ENCODE results near the gene RNU1-4.
"Not testable (repeated sequence)": the region's sequence is repeated elsewhere in the genome, so short reads cannot be mapped to it uniquely, and the experiment has no call there.

The RNU1-4 gene

GRCh38 chr1:16707130-16708093, 32.9 kb upstream of the RNU1-4 start:
- not testable (repeated sequence) for H3K36me3 ChIP-seq (replicated peaks; ENCODE audit: low read depth, low read length); H3K4me1 ChIP-seq (ENCODE audit: low read length); H3K79me2 ChIP-seq (ENCODE audit: low read length); H3K4me2 ChIP-seq (ENCODE audit: low read length); H2AFZ ChIP-seq (ENCODE audit: low read depth, low read length); H3K27me3 ChIP-seq (ENCODE audit: low read depth, low read length); H3K4me3 ChIP-seq (ENCODE audit: low read length); H3K9ac ChIP-seq (ENCODE audit: low read length); H3K9me3 ChIP-seq (ENCODE audit: insufficient read depth, low read length); H3K27ac ChIP-seq (ENCODE audit: low read length); H4K20me1 ChIP-seq (ENCODE audit: insufficient read depth, low read length)

GRCh38 chr1:16708704-16709103, 31.6 kb upstream of the RNU1-4 start:
- not testable (repeated sequence) for H3K27ac ChIP-seq (ENCODE audit: low read length); H3K9me3 ChIP-seq (ENCODE audit: insufficient read depth, low read length); H3K4me1 ChIP-seq (ENCODE audit: low read length); H3K4me3 ChIP-seq (ENCODE audit: low read length); H3K79me2 ChIP-seq (ENCODE audit: low read length); H3K4me2 ChIP-seq (ENCODE audit: low read length); H4K20me1 ChIP-seq (ENCODE audit: insufficient read depth, low read length); H3K27me3 ChIP-seq (ENCODE audit: low read depth, low read length); H3K36me3 ChIP-seq (replicated peaks; ENCODE audit: low read depth, low read length); H2AFZ ChIP-seq (ENCODE audit: low read depth, low read length); H3K9ac ChIP-seq (ENCODE audit: low read length)

- H3K27me3 ChIP-seq (ENCODE audit: low read depth, low read length); H2AFZ ChIP-seq (ENCODE audit: low read depth, low read length); H3K4me1 ChIP-seq (ENCODE audit: low read length); H4K20me1 ChIP-seq (ENCODE audit: insufficient read depth, low read length); H3K27ac ChIP-seq (ENCODE audit: low read length); H3K79me2 ChIP-seq (ENCODE audit: low read length); H3K36me3 ChIP-seq (replicated peaks; ENCODE audit: low read depth, low read length); H3K9ac ChIP-seq (ENCODE audit: low read length); H3K9me3 ChIP-seq (ENCODE audit: insufficient read depth, low read length); H3K4me3 ChIP-seq (ENCODE audit: low read length); H3K4me2 ChIP-seq (ENCODE audit: low read length): not testable (repeated sequence)
Observed at GRCh38 chr1:16709659-16710087, 30.6 kb upstream of the RNU1-4 start.

- H3K27ac ChIP-seq (ENCODE audit: low read length); H3K79me2 ChIP-seq (ENCODE audit: low read length); H3K4me2 ChIP-seq (ENCODE audit: low read length): not testable (repeated sequence)
Observed at GRCh38 chr1:16710618-16711017, 29.7 kb upstream of the RNU1-4 start.

GRCh38 chr1:16712131-16712530, 28.2 kb upstream of the RNU1-4 start:
- not testable (repeated sequence) for H3K4me2 ChIP-seq (ENCODE audit: low read length); H3K9me3 ChIP-seq (ENCODE audit: insufficient read depth, low read length); H3K36me3 ChIP-seq (replicated peaks; ENCODE audit: low read depth, low read length); H3K4me1 ChIP-seq (ENCODE audit: low read length); H3K9ac ChIP-seq (ENCODE audit: low read length); H3K27me3 ChIP-seq (ENCODE audit: low read depth, low read length); H4K20me1 ChIP-seq (ENCODE audit: insufficient read depth, low read length); H2AFZ ChIP-seq (ENCODE audit: low read depth, low read length); H3K27ac ChIP-seq (ENCODE audit: low read length); H3K79me2 ChIP-seq (ENCODE audit: low read length); H3K4me3 ChIP-seq (ENCODE audit: low read length)

More at GRCh38 chr1:16710618-16711017, 29.7 kb upstream of the RNU1-4 start:
- H3K4me1 ChIP-seq (ENCODE audit: low read length); H3K36me3 ChIP-seq (replicated peaks; ENCODE audit: low read depth, low read length); H3K9me3 ChIP-seq (ENCODE audit: insufficient read depth, low read length); H3K27me3 ChIP-seq (ENCODE audit: low read depth, low read length); H3K9ac ChIP-seq (ENCODE audit: low read length); H2AFZ ChIP-seq (ENCODE audit: low read depth, low read length); H4K20me1 ChIP-seq (ENCODE audit: insufficient read depth, low read length); H3K4me3 ChIP-seq (ENCODE audit: low read length): not testable (repeated sequence)

GRCh38 chr1:16712582-16712981, 27.7 kb upstream of the RNU1-4 start:
- H2AFZ ChIP-seq (ENCODE audit: low read depth, low read length); H3K9ac ChIP-seq (ENCODE audit: low read length); H4K20me1 ChIP-seq (ENCODE audit: insufficient read depth, low read length); H3K4me2 ChIP-seq (ENCODE audit: low read length); H3K4me3 ChIP-seq (ENCODE audit: low read length); H3K36me3 ChIP-seq (replicated peaks; ENCODE audit: low read depth, low read length); H3K79me2 ChIP-seq (ENCODE audit: low read length); H3K9me3 ChIP-seq (ENCODE audit: insufficient read depth, low read length); H3K4me1 ChIP-seq (ENCODE audit: low read length); H3K27ac ChIP-seq (ENCODE audit: low read length): not testable (repeated sequence)
- H3K27me3 ChIP-seq (ENCODE audit: low read depth, low read length), result peaks cover 12% of the 10 kb centered on the region

GRCh38 chr1:16712984-16713383, 27.3 kb upstream of the RNU1-4 start:
- H3K27ac ChIP-seq (ENCODE audit: low read length); H3K36me3 ChIP-seq (replicated peaks; ENCODE audit: low read depth, low read length); H3K4me1 ChIP-seq (ENCODE audit: low read length); H3K9ac ChIP-seq (ENCODE audit: low read length); H3K4me3 ChIP-seq (ENCODE audit: low read length); H2AFZ ChIP-seq (ENCODE audit: low read depth, low read length); H3K79me2 ChIP-seq (ENCODE audit: low read length); H4K20me1 ChIP-seq (ENCODE audit: insufficient read depth, low read length); H3K4me2 ChIP-seq (ENCODE audit: low read length); H3K9me3 ChIP-seq (ENCODE audit: insufficient read depth, low read length): not testable (repeated sequence)
- H3K27me3 ChIP-seq (ENCODE audit: low read depth, low read length), result peaks cover 16% of the 10 kb centered on the region

- not testable (repeated sequence) for H3K9ac ChIP-seq (ENCODE audit: low read length); H3K79me2 ChIP-seq (ENCODE audit: low read length); H3K9me3 ChIP-seq (ENCODE audit: insufficient read depth, low read length); H2AFZ ChIP-seq (ENCODE audit: low read depth, low read length); H3K4me1 ChIP-seq (ENCODE audit: low read length); H3K4me3 ChIP-seq (ENCODE audit: low read length); H3K4me2 ChIP-seq (ENCODE audit: low read length); H3K27ac ChIP-seq (ENCODE audit: low read length); H3K36me3 ChIP-seq (replicated peaks; ENCODE audit: low read depth, low read length); H4K20me1 ChIP-seq (ENCODE audit: insufficient read depth, low read length)
- H3K27me3 ChIP-seq (ENCODE audit: low read depth, low read length), result peaks cover 21% of the 10 kb centered on the region
Observed at GRCh38 chr1:16713480-16713879, 26.8 kb upstream of the RNU1-4 start.

Measured in OCI-LY3 (cell line).